HG02852 (cell line): ENCODE data around the gene FRMD8.

Experiments used
- ATAC-seq: cut with Tn5 transposase; IDR thresholded peaks from one replicate; pipeline ENCODE4 v1.9.1; 2021; ENCODE audit warnings: mild to moderate bottlenecking, moderate library complexity; ENCODE audit not compliant: unreplicated experiment

Gene FRMD8

GRCh38 chr11:65422633-65423515 is 36.4 kb downstream of the FRMD8 start, which contains the start of gene NEAT1:
Gene NEAT1 (plus strand): TSS chr11:65422798.
- ATAC-seq: no peak

- no peak for ATAC-seq
Measured at GRCh38 chr11:65423516-65424204, 37.2 kb downstream of the FRMD8 start.

GRCh38 chr11:65424205-65425104 is 38.0 kb downstream of the FRMD8 start:
- no peak for ATAC-seq

- ATAC-seq: no peak
Measured at GRCh38 chr11:65425105-65425970, 38.9 kb downstream of the FRMD8 start.

GRCh38 chr11:65425971-65426838 is 39.8 kb downstream of the FRMD8 start:
- no peak for ATAC-seq

- ATAC-seq: no peak
Measured at GRCh38 chr11:65426839-65427690, 40.6 kb downstream of the FRMD8 start.

DNA sequence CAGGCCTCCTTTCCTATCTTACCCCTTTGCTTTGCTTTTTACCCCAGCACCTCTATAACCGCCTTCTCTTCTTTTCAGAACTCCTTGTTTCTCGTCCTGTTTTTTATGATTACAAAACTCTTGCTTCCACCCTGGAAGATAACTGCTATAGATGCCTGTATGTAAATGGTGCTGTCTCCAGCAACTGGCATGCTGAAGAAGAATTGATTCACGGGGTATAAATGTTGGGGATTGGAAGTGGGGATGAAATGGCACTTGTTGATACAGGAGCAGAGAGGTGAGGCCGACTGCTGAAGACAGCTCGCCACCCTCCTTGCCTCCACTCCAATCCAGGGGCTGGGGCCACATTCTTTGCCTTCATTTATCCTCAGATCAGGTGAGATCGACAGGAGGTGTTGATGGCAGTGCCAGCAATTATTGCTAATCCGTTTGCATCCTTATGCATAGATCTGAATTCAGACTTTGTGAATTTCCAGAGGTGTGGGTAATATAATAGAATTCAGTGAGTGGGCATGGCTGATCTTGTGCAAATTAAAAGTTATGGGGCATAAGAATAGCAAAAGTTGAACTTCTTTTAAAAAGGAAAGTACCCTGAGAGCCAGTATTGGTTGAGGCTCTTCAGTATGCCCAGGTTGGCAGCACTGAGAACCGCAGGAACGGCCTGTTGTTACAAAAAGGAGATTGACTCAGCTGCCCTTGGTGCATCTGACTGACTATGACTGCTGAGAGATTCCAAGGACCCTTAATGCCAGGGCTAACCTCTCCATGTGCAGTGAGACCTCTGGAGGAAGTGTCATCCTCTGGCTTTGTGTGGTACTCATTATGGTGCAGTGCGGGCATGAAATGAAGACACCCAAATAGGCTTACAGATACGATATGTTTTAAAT is 41.5 kb downstream of the FRMD8 start:
- ATAC-seq: no peak

GRCh38 chr11:65428578-65429067 is 42.2 kb downstream of the FRMD8 start:
- ATAC-seq: no peak

- no peak for ATAC-seq
Measured at GRCh38 chr11:65429068-65429681, 42.7 kb downstream of the FRMD8 start.

GRCh38 chr11:65429724-65430405 is 43.4 kb downstream of the FRMD8 start:
- no peak for ATAC-seq

DNA sequence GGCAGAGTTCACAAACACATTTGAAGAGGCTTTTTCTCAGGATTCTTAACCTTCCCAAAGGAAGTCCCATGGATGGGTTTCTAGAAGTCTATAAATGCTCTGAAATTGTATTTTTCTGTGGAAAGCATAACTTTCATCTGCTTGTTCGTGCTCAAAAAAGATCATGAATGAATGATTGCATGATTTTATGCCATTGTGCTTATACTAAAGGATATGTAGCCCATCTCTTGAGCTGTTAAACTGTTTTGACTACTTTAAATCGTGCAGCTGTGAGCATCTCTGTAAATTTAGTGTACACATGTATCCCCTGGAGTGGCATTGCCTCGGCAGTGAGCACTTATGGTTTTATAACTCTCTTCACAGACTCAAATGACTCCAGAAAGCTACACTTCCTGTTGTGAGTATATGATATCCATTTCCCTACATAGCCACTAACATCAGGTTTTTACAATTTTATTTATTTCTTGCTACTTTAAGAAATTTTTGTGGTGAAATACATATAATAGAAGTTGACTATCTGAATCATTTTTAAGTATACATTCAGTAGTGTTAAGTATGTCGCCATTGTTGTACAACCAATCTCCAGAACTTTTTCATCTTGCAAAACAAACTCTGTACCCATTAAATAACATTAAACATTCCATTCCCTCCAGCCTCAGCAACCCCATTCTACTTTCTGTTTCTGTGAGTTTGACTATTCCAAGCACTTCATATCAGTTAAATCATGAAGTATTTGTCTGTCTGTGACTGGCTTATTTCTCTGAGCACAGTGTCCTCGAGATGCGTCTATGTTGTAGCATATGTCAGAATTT is 44.2 kb downstream of the FRMD8 start:
- no peak for ATAC-seq

DNA sequence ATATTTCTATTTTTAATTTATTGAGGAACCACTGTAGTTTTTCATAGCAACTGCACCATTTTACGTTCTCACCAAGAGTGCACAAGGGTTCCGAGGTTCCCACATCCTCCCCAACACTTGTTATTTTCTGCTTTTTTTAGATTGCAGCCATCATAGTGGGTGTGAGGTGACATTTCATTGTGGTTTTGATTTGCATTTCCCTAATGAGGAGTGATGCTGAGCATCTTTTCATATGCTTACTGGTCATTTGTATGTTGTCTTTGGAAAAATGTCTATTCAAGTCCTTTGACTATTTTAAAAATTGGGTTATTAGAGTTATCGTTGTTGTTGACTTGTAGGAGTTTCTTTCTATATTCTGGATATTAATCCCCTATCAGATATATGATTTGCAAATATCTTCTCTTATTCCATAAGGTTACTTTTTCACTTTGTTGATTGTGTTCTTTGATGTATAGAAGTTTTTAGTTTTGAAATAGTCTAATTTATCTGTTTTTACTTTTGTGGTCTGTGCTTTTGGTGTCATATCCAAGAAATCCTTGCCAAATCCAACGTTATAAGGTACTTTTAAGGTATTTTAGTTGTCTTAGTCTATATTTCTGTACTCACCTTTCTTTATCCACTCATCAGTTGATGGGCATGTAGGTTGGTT is 45.1 kb downstream of the FRMD8 start:
- ATAC-seq: no peak

DNA sequence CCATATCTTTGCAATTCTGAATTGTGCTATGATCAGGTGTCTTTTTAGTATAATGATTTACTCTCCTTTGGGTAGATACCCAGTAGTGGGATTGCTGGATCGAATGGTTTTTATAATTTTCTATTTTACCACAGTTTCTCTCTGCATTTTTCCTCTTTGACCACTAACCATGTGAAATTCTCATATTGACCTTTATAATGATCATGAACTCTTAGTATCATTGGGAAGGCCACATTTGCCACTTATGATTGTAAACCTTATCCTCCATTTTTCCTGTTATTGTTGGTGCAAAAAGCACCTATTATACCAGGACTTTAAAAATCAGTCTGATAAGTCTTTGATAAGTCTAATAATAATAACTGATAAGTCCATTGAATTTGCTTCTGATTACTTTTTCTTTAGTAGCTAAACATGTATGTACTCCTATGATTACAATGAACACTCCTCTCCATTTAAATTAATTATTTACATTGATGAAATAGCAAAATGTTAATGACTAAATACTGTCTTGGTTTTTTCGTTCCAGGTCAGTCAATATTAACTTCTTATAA is 45.7 kb downstream of the FRMD8 start:
- no peak for ATAC-seq
